Measurements from ENCODE around the gene EIF5AL1. TPM values are rescaled to one million over a fixed set of nuclear protein-coding genes. Genes with fewer than 3 reads are reported as not detected.

EIF5AL1 gene
- polyA plus RNA-seq, 1 experiment, result 0.23 TPM

GRCh38 chr10:79482304-79482703, 30.0 kb upstream of the EIF5AL1 start:
- H3K36me3 ChIP-seq (ENCODE audit: control insufficient read depth, insufficient read depth, low read length), result no peaks in the 10 kb centered on the region
- CTCF ChIA-PET, result interaction anchor here (0.6 to 2.8 kb wide), 4 partner anchors 11 to 108 kb away, joined by 3 to 18 read pairs (median 5); no protein-coding TSS in a partner anchor
- no peaks in the 10 kb centered on the region for H3K27me3 ChIP-seq (ENCODE audit: control insufficient read depth, insufficient read depth, low read length)
- POLR2A ChIA-PET, result no interaction called here
- DNase-seq (ENCODE audit: low read depth), result no peak
- no peak overlapping the region for H3K4me3 ChIP-seq (ENCODE audit: low read depth, low read length)
- no peak for TF ChIP-seq CTCF (IDR thresholded peaks at IDR 0.05; ENCODE audit: insufficient read depth, low read depth, low read length)

- no peaks in the 10 kb centered on the region for H3K36me3 ChIP-seq (ENCODE audit: control insufficient read depth, insufficient read depth, low read length)
- CTCF ChIA-PET, result interaction anchor here (0.6 to 2.8 kb wide), 4 partner anchors 11 to 108 kb away, joined by 3 to 18 read pairs (median 5); no protein-coding TSS in a partner anchor
- POLR2A ChIA-PET, result no interaction called here
- H3K4me3 ChIP-seq (ENCODE audit: low read depth, low read length), result no peak overlapping the region
- no peak for DNase-seq (ENCODE audit: low read depth)
- TF ChIP-seq CTCF (IDR thresholded peaks at IDR 0.05; ENCODE audit: insufficient read depth, low read depth, low read length), result no peak
- H3K27me3 ChIP-seq (ENCODE audit: control insufficient read depth, insufficient read depth, low read length), result no peaks in the 10 kb centered on the region
Measured at GRCh38 chr10:79482741-79483140, 29.6 kb upstream of the EIF5AL1 start.

GRCh38 chr10:79483299-79483698, 29.0 kb upstream of the EIF5AL1 start:
- CTCF ChIA-PET, result interaction anchor here (0.6 to 2.8 kb wide), 4 partner anchors 12 to 743 kb away, joined by 3 to 18 read pairs (median 5); no protein-coding TSS in a partner anchor
- POLR2A ChIA-PET, result no interaction called here
- H3K4me3 ChIP-seq (ENCODE audit: low read depth, low read length), result no peak overlapping the region
- TF ChIP-seq CTCF (IDR thresholded peaks at IDR 0.05; ENCODE audit: insufficient read depth, low read depth, low read length), result no peak
- H3K36me3 ChIP-seq (ENCODE audit: control insufficient read depth, insufficient read depth, low read length), result no peaks in the 10 kb centered on the region
- H3K27me3 ChIP-seq (ENCODE audit: control insufficient read depth, insufficient read depth, low read length), result no peaks in the 10 kb centered on the region
- no peak for DNase-seq (ENCODE audit: low read depth)

- TF ChIP-seq CTCF (IDR thresholded peaks at IDR 0.05; ENCODE audit: insufficient read depth, low read depth, low read length), result no peak
- DNase-seq (ENCODE audit: low read depth), result peak; percentile 92
- CTCF ChIA-PET, result no interaction called here
- no peaks in the 10 kb centered on the region for H3K27me3 ChIP-seq (ENCODE audit: control insufficient read depth, insufficient read depth, low read length)
- POLR2A ChIA-PET, result no interaction called here
- H3K4me3 ChIP-seq (ENCODE audit: low read depth, low read length), result no peak overlapping the region
- no peaks in the 10 kb centered on the region for H3K36me3 ChIP-seq (ENCODE audit: control insufficient read depth, insufficient read depth, low read length)
Measured at GRCh38 chr10:79483948-79484347, 28.4 kb upstream of the EIF5AL1 start.

GRCh38 chr10:79484476-79484875, 27.9 kb upstream of the EIF5AL1 start:
- TF ChIP-seq CTCF (IDR thresholded peaks at IDR 0.05; ENCODE audit: insufficient read depth, low read depth, low read length), result no peak
- DNase-seq (ENCODE audit: low read depth), result no peak
- H3K27me3 ChIP-seq (ENCODE audit: control insufficient read depth, insufficient read depth, low read length), result no peaks in the 10 kb centered on the region
- ChIA-PET POLR2A (no interaction called here), CTCF (interaction anchor here (1.0 to 6.6 kb wide), 3 partner anchors 16 to 110 kb away, joined by 3 to 28 read pairs (median 10); no protein-coding TSS in a partner anchor)
- H3K4me3 ChIP-seq (ENCODE audit: low read depth, low read length), result no peak overlapping the region
- no peaks in the 10 kb centered on the region for H3K36me3 ChIP-seq (ENCODE audit: control insufficient read depth, insufficient read depth, low read length)

All from BJ (cell line).